NCI-H1417 (cell line): Measurements from ENCODE around the gene DTWD1.
"Not testable (repeated sequence)": the region's sequence is repeated elsewhere in the genome, so short reads cannot be mapped to it uniquely, and the experiment has no call there.

Source experiments
- DNase-seq, 3 experiments: peaks; one replicate each; lab custom pipeline; 2025; lab: John Stamatoyannopoulos, UW

DTWD1 gene

DNA sequence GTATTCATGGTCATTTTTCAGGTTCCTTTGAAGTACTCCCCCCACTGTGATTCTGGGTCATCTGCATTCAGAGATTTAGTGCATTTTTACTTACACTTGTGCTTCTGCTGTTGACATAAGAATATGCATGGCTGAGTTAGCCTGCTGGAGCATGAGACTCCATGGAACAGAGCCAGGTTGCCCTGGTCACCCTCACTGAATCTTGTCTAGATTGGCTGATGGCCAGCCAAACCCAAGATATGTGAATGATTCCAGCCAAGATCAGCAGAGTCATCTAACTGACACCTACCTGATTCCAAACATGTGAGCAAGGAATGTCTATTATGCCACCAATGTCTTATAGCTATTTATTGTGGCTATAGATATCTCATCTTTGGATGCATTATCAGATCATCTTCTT is 25.1 kb downstream of the DTWD1 start:
- DNase-seq = peak; percentile 4 to 69 (median 51)

DNA sequence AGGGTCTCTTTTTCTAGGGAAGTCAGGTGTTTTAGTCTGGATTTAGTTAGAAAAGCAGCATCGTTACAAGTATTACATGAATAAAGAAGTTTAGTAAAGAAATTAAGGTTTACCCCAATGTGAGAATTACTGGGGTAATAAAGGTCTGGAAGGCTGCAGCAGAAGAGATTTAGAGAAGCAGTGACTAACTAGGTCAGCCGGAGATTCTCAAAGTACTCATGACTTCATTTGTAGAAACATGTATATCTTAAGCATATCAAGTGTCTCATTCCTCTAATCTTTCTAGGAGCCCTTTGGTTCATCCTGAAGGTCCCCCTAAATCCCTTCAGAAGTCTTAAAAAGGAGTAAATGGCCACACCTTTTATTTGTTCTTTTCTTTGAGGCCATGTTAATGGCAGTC is 26.0 kb downstream of the DTWD1 start:
- no peak for DNase-seq

DNA sequence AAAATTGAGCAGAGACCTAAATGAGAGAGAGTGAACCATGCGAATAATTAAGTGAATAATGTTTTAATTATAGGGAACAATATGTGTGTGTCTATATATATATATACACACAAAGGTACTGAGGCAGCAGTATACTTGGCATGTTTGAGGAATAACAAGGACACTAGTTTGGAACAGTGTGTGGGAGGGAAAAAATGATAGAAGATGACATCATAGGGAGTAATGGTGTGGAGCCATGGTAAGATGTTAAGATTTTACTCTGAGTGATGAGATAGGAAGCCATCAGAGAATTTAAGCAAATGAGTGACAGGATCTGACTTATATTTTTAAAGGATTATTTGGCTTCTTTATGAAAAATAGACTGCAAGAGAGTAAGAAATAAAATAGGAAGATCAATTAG is 29.1 kb downstream of the DTWD1 start:
- DNase-seq = no peak

DNA sequence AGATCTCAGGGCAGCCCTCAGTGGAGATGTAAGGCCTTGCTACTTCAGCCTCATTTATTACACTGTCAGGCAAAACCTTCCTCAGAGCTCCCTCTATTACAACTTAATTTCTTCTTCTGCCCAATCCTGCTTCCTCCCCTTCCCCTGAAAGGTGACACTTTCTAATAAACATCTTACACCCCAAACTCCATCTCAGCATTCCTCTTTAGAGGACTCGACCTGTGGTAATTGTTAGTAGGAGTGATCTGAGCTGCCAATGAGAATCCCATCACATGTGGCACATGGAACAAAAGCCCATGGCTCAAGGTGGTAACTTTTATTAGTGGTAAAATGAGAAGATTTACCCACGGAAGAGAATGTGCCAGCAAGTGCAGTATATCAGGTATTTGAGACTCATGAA is 29.8 kb downstream of the DTWD1 start:
- DNase-seq = no peak

DNA sequence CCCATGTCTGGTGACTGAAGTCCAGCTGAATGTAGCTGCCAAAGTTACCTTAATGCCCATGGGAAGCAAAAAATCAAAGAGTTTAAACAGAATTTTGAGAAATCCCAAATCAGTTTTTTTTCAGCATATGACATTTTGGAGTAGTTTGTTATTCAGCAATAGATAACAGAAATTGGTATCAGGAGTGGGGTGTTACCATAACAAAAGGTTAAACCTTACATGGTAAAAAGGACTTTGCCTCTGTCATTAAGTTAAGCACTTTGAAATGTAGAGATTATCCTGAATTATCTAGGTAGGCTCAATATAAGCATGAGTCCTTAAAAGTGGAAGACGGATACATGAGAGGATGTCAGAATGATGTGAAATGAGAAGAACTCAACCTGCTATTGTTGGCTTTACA is 32.1 kb downstream of the DTWD1 start:
- DNase-seq = no peak

DNA sequence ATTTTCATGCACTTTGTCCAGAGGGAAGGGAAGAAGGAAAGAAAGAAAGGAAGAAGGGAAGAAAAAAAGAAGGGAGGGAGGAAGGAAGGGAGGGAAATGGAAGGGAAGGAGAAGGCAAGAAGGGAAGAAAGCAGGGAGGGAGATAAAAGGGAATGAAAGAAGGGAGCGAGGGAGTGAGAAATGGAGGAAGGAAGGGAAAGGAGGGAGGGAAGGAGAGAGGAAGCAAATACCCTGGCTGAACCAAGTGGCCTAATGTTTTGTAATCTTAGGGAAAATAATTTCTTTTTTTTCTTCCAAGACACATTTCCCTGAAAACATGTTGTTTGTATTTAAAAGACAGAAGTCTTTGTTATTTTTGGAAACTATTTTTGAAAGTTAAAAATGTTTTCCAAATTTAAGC is 35.9 kb downstream of the DTWD1 start:
- DNase-seq = no peak

DNA sequence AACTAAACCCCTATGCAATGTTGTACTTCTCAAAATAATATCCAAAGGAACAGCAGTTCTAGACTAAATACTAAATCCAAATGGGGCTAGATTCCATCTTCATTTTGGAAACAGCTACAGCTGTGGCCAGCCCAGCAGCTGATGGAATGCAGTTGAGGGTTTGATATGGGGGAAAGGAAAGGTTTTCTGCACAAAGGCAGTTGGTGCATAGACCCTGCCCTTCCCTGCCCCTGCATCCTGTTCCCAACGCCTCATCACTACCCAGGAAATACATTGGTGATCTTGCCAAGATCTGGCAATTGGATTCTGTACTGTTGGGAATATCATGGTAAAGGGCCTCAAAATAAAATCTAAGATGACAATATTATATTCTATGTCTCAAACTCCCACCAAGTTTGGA is 43.9 kb downstream of the DTWD1 start:
- DNase-seq = no peak

DNA sequence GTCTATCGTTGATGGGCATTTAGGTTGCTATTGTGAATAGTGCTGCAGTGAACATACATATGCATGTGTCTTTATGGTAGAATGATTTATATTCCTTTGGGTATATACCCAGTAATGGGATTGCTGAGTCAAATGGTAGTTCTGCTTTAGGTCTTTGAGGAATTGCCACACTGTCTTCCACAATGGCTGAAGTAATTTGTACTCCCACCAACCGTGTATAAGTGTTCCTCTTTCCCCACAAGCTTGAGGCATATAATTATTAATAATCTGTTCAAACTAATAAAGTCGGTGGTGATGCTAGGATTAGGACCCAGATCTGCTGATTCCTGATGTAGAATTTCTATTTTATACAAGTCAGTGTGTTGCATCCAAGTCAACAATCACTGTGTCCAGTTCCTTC is 45.6 kb downstream of the DTWD1 start:
- DNase-seq = not testable (repeated sequence)

DNA sequence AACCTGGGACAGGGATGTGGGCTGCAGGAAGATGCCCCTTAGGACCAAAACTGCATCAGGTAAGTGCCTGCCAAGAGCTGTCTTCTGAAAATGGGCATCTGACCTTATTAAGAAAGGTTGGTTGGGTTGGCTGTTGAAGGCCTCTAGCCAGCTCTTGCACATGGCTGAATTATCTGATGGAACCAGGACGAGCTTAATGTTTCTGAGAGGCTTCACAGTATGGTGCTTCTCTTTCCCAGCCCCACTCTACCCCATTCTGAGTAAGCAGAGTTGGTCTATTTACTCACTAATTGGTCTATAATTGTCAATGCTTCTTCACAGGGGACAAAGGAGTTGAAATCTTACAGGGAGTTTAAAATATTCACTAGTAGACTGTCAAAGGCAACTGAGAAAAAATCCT is 48.4 kb downstream of the DTWD1 start:
- peak in 1 of 3 experiments; percentile 39 for DNase-seq

DNA sequence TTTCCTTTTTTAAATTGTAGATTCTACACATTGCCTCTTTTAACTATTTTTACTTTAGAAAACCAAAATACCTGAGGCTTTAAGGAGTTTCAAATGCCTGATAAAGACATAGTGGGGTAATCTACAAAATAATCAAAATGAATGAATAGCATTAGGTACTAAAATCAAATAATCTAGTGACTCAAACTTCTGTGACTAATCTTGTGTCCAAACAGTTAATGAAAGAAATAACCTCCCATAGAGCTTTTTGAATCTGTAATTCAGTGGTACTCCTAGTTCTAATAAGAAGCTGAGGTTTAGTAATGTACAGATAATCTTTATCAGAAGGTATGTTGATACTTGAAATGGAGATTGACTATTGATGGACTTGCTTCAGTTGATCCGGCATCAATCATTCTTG is 53.0 kb downstream of the DTWD1 start:
- DNase-seq = no peak

DNA sequence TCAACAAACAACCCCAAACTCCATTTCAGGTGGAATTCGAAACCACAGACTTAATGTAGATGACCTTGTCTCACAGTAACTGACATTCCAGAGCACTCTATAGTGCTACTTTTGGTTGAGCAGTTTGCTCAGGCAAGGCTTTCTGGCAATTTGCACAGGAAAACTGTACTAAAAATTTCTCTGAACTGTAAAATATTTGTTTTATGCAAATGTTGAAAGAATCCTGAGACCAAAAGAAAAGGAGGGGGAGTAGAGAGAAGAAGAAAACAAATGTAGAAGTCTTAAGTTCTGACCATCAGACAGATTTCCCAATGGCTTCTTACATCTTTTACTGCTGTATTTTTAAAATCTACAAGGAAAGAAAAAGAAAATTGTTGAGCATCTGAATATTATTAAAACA is 53.5 kb downstream of the DTWD1 start:
- no peak for DNase-seq

DNA sequence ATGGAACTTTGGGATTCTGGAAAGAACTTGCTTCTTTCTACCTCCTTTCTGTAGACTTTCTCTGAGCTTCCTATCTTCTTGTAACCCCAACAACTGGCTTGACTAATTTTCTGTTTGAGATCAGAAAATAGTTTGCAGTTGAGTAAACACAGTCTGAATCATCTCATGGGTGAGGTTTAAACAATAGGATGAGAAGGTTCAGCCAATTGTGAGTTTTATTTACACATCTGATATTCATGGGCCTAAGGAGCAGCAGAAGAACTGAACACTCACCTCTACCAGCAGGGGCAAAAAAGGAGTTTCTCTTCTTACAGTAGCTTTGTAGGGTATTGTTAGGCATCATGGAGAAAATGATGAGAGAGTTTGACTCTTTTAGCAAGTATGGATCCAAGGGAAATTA is 54.2 kb downstream of the DTWD1 start:
- DNase-seq = peak in 1 of 3 experiments; percentile 29

DNA sequence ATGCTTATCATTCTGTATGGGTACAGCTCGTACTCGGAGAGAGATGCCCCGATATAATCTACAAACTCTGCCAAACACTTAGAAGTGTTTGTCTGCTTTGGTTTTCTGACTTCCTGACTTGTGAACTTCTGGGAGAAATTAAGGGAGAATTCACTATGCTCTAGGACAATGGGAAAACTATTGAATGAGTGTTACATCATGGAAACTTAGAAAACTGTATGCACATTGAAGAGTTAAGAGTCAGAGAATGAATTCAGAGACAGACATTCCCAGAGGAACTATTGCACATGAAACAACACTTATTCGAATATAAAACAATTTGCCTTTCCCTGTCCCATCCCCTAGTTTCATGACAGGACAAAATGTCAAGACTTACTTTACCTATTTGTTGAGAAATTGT is 57.8 kb downstream of the DTWD1 start:
- DNase-seq = no peak

DNA sequence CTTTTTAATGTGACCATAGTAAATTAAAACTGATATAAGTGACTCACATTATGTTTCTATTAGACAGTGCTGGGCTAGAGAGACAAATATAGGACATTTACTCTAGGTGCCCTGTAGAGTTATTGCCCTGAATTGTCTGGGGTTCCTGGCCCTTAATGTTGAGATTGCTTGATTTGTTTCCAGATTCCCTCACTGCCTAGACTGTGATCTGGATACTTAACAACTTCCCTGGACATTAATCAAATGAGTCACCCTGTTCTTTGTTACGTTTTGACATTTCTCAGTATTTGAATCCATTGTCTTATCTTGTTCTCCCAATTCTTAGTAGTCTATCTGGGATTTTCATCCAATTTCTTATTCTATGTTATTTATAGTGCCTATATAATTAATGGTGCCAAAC is 65.8 kb downstream of the DTWD1 start:
- DNase-seq = no peak

DNA sequence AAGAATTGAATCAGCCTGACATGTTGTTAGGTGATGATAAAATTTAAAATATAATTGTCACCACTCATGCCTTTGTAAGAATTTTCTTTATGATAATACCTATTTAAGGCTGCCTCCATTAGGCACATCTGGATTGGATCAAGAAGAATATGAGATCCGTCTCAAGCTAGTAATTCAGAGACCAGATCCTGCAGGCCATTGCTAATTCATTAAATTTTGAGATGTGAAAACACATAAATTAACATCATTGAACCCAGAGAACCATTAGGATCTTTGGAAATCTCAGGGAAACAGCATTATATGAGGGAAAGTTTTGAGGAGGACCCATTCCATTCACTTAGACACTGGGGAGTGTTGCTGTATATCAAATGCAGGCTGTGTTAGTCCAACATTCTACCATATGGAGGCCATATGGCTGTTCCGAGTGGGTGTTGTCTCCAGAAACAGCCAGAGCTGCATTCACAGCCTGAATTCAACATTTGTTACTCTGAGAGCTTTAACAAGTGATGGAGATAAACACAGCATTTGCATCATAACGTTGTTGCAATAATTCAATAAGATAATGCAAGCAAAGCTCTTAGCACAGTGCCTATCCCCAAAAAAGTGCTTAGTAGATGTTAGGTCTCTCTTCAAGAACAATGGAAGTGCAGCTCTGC is 67.4 kb downstream of the DTWD1 start:
- no peak for DNase-seq

DNA sequence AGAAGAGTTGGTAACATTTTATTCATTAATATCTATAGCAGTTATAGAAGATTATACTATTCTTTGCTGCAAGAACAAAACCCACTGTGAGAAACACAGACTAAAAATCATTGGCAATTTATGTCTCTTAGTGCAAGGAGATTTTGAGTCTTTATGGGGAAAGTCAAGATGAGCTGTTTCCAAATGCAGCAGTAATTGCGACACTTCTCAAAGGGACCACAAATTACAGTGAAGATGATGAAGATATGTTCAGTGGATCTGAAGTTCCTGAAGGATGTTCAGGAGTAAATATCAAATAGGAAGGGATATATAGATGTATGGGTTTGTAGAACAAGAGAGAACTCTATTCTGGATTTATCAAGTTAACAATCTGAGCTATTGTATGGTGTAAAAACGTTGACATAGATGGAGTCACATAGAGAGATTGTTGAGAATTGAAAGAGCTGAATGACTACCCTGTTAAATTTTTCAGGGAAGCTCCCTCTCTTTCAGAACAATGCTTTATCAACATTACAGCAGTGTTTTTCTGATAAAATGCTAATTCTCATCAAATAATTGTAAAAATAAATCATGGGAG is 71.8 kb downstream of the DTWD1 start:
- DNase-seq = no peak

DNA sequence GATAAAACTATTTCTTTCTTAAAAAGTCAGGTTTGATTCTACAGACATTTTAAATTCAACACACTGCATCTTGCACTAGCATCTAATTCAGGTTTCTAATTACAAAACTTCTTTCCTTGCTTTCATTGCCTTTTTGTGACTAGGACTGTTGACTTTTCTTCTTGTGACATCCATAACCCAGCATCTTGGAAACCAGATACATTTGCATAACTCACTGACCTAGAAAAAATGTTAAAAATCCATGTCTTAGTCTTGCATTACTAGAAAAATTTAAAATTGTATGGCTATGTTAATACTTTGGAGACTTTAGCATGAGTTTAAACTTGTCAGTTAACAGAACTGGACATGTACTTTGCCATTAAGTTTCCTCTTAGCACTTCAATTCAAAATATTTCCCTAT is 72.7 kb downstream of the DTWD1 start:
- DNase-seq = no peak

DNA sequence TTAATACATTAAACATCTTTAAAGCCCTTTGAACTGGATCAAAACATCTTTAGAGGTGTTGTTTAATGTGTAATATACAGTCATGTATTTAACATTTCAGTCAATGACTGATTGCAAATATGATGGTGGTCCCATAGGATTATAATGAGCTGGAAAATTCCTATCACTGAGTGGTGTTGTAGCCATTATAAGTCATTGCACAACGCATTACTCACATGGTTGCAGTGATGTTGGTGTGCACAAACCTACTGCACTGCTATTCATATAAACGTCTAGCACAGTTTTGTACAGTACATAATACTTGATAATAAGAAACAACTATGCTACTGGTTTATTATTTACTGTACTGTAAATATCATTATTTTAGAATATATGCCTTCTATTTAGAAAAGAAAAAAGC is 75.6 kb downstream of the DTWD1 start:
- no peak for DNase-seq

DNA sequence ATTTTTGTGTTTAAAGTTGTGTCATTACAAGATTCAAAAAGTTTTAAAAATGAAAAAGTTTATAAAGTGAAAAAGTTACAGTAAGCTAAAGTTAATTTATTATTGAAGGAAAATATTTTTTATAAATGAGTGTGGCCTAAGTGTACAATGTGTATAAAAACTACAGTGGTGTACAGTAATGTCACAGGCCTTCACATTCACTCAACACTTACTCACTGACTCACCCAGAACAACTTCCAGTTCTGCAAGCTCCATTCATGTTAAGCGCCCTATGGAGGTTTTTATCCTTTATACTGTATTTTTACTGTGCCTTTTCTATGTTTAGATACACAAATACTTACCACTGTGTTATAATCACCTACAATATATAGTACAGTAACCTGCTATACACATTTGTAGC is 76.3 kb downstream of the DTWD1 start:
- no peak for DNase-seq

DNA sequence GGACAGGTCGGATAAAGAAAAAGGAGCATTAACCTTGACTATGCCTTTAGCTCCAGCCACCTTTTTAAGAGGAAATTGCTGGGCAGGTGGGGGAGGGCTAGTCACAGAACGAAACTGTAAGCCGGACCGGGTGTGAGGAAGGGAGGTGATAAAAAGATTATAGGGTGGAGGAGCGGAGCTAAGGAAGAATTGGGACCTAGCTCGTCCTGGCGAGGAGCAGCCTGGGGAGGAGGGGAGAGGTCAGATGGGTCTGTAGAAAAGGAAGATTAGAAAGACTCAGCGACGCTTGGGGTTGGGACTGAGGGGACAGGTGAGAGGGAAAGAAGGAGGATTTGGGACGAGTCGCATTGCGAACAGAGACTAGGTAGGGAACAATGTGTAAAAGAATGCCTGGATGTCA is 82.1 kb downstream of the DTWD1 start:
- DNase-seq = not testable (repeated sequence)
